Loucy (cell line): ENCODE measurements around the gene EFNB2.

Source experiments
- EZH2phosphoT487 ChIP-seq: fragments of 200-600 bp; IDR thresholded peaks from 2 replicates; pipeline ENCODE4 v1.6.1; 2018; ENCODE audit warnings: antibody characterized with exemption, mild to moderate bottlenecking, moderate library complexity, borderline replicate concordance
- TF ChIP-seq, protein P1 (sequence below): fragments of 200-600 bp; sonication (generic); conservative IDR thresholded peaks from 2 replicates; pipeline ENCODE4 v1.5.1; 2014; ENCODE audit warnings: mild to moderate bottlenecking, antibody characterized with exemption, low read length

DNA sequence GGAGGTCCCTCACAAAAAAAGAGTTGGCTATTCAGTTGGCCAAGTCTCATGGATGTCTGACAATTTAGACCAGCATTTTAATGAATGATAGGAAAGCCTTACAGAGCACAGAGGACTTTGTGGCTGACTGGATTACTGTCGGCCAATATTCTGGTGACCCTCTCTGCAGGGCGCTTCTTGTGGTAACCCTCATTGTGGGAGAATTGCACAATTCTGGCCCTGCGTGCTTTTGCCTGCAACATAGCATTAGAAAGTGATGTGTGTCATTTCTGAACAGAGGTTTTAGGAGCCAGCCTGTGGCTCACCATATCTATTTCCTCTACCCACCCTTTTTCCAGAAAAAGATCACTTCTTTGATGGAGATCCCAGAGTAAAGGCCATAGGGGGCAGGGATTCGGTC lies 71.4 kb downstream of the EFNB2 start:
- TF ChIP-seq, protein P1, sequence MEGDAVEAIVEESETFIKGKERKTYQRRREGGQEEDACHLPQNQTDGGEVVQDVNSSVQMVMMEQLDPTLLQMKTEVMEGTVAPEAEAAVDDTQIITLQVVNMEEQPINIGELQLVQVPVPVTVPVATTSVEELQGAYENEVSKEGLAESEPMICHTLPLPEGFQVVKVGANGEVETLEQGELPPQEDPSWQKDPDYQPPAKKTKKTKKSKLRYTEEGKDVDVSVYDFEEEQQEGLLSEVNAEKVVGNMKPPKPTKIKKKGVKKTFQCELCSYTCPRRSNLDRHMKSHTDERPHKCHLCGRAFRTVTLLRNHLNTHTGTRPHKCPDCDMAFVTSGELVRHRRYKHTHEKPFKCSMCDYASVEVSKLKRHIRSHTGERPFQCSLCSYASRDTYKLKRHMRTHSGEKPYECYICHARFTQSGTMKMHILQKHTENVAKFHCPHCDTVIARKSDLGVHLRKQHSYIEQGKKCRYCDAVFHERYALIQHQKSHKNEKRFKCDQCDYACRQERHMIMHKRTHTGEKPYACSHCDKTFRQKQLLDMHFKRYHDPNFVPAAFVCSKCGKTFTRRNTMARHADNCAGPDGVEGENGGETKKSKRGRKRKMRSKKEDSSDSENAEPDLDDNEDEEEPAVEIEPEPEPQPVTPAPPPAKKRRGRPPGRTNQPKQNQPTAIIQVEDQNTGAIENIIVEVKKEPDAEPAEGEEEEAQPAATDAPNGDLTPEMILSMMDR, result no peak
- no peak for TF ChIP-seq EZH2phosphoT487
